IMR-90 (cell line): ENCODE data around the gene THRB. TPM values are rescaled to one million over a fixed set of nuclear protein-coding genes. Genes with fewer than 3 reads are reported as not detected.

Experiments used
- ATAC-seq: fragments of 200-7000 bp; cut with Tn5 transposase; 2 replicates; pipeline ENCODE4 v1.9.1; 2020; ENCODE audit warnings: low read depth, mild to moderate bottlenecking, moderate library complexity
- BruUV-seq: library from RNA; stranded (reverse); fragments of 400-500 nt; replicated peaks from 2 replicates; lab custom pipeline; 2021; lab: Mats Ljungman, UMichigan
- CTCF ChIA-PET: fragments of 300-600 bp; formaldehyde crosslinking; extraction: SDS; loops from one replicate; lab custom pipeline; 2021; ENCODE audit warnings: antibody characterized with exemption; lab: Yijun Ruan, JAX
- POLR2A ChIA-PET: fragments of 300-600 bp; sonication (Branson Sonifier 250); formaldehyde crosslinking; loops from one replicate; lab custom pipeline; 2022; ENCODE audit warnings: antibody characterized with exemption; ENCODE audit not compliant: unreplicated experiment; lab: Charles Lee
- DNase-seq: peaks from one replicate; pipeline ENCODE4 v3.0.0; 2013
- H2AFZ ChIP-seq: replicated peaks from 2 replicates; pipeline ENCODE3; 2013; ENCODE audit warnings: low read length, mild to moderate bottlenecking; ENCODE audit not compliant: poor library complexity
- H2AK5ac ChIP-seq: 2 replicates; pipeline ENCODE4 v1.6.1; 2013; ENCODE audit warnings: low read depth, low read length, inconsistent platforms
- H2AK9ac ChIP-seq: replicated peaks from 2 replicates; pipeline ENCODE3; 2013; ENCODE audit warnings: mild to moderate bottlenecking, low read depth, low read length, moderate library complexity; ENCODE audit not compliant: poor library complexity
- H2BK120ac ChIP-seq: 2 replicates; pipeline ENCODE4 v1.6.1; 2013; ENCODE audit warnings: low read depth, low read length, inconsistent platforms
- H2BK15ac ChIP-seq: 3 replicates; pipeline ENCODE4 v1.6.1; 2013; ENCODE audit warnings: low read depth, low read length, inconsistent platforms
- H2BK20ac ChIP-seq: 2 replicates; pipeline ENCODE4 v1.6.1; 2013; ENCODE audit warnings: low read depth, mild to moderate bottlenecking, inconsistent platforms, low read length, moderate library complexity
- H2BK5ac ChIP-seq: 2 replicates; pipeline ENCODE4 v1.6.1; 2013; ENCODE audit warnings: mild to moderate bottlenecking, low read depth, low read length, inconsistent platforms; ENCODE audit not compliant: poor library complexity, severe bottlenecking
- H3K14ac ChIP-seq: replicated peaks from 2 replicates; pipeline ENCODE4 v1.6.1; 2013; ENCODE audit warnings: low read depth, low read length, inconsistent platforms
- H3K18ac ChIP-seq: 2 replicates; pipeline ENCODE4 v1.6.1; 2013; ENCODE audit warnings: low read depth, low read length, control low read depth
- H3K23ac ChIP-seq: 2 replicates; pipeline ENCODE4 v1.6.1; 2013; ENCODE audit warnings: low read depth, low read length, inconsistent platforms
- H3K27ac ChIP-seq: 2 replicates; pipeline ENCODE4 v1.5.1; 2013; ENCODE audit warnings: mild to moderate bottlenecking, control low read depth, low read length; ENCODE audit not compliant: insufficient read depth
- H3K27me3 ChIP-seq: 2 replicates; pipeline ENCODE4 v1.6.1; 2013; ENCODE audit warnings: low read length; ENCODE audit not compliant: control insufficient read depth, insufficient read depth
- H3K36me3 ChIP-seq: 2 replicates; pipeline ENCODE4 v1.6.1; 2013; ENCODE audit warnings: low read length, mixed read lengths; ENCODE audit not compliant: control insufficient read depth, insufficient read depth
- H3K4ac ChIP-seq: 2 replicates; pipeline ENCODE4 v1.6.1; 2013; ENCODE audit warnings: low read depth, low read length, inconsistent platforms
- H3K4me1 ChIP-seq: 2 replicates; pipeline ENCODE4 v1.6.1; 2013; ENCODE audit warnings: low read length, mixed read lengths; ENCODE audit not compliant: control insufficient read depth, insufficient read depth
- H3K4me2 ChIP-seq: 2 replicates; pipeline ENCODE4 v1.6.1; 2013; ENCODE audit warnings: low read depth, mild to moderate bottlenecking, control low read depth, low read length, moderate library complexity
- H3K4me3 ChIP-seq: 2 replicates; pipeline ENCODE4 v1.5.1; 2013; ENCODE audit warnings: low read depth, mild to moderate bottlenecking, control low read depth, low read length, moderate library complexity; ENCODE audit not compliant: insufficient read depth
- H3K56ac ChIP-seq: 2 replicates; pipeline ENCODE4 v1.6.1; 2013; ENCODE audit warnings: low read length, inconsistent platforms; ENCODE audit not compliant: insufficient read depth; ENCODE audit errors: extremely low read depth
- H3K79me1 ChIP-seq, 2 experiments: 2 replicates each; pipeline ENCODE4 v1.6.1; 2013; ENCODE audit warnings: low read length in 2 of 2, inconsistent platforms in 1 of 2, low read depth in 1 of 2
- H3K9ac ChIP-seq: 2 replicates; pipeline ENCODE4 v1.6.1; 2013; ENCODE audit warnings: low read depth, low read length, control low read depth
- H3K9me1 ChIP-seq: 2 replicates; pipeline ENCODE4 v1.6.1; 2013; ENCODE audit warnings: low read length, inconsistent platforms; ENCODE audit not compliant: insufficient read depth
- H3K9me3 ChIP-seq: 2 replicates; pipeline ENCODE4 v1.6.1; 2013; ENCODE audit warnings: low read length; ENCODE audit not compliant: control insufficient read depth, insufficient read depth
- H4K20me1 ChIP-seq: 2 replicates; pipeline ENCODE4 v1.6.1; 2013; ENCODE audit warnings: low read length, inconsistent platforms; ENCODE audit not compliant: insufficient read depth
- H4K5ac ChIP-seq: 2 replicates; pipeline ENCODE4 v1.6.1; 2013; ENCODE audit warnings: mild to moderate bottlenecking, low read depth, low read length, control low read depth
- H4K8ac ChIP-seq, 2 experiments: 2 replicates each; pipeline ENCODE4 v1.6.1; 2013; ENCODE audit warnings: low read depth in 2 of 2, low read length in 2 of 2, control low read depth in 1 of 2, inconsistent platforms in 1 of 2
- H4K91ac ChIP-seq: 2 replicates; pipeline ENCODE4 v1.6.1; 2013; ENCODE audit warnings: low read depth, low read length, inconsistent platforms; ENCODE audit not compliant: insufficient read depth
- MAZ ChIP-seq: IDR thresholded peaks from 2 replicates; pipeline ENCODE4 v1.6.1; 2012; ENCODE audit warnings: low read depth, mild to moderate bottlenecking, low read length, improper control_type of control experiment, moderate library complexity, borderline replicate concordance
- dilution Hi-C: fragments of 300-500 bp; cut with HindIII; formaldehyde crosslinking; loops from one replicate; pipeline ENCODE4 v1.14.3; 2018; ENCODE audit warnings: low sequenced_read_pairs; ENCODE audit not compliant: unreplicated experiment
- in situ Hi-C: fragments of 300-500 bp; cut with MboI; formaldehyde crosslinking; loops from 3 replicates; pipeline ENCODE4 v1.14.3; 2019; ENCODE audit warnings: low sequenced_read_pairs, inconsistent platforms, mixed read lengths
- intact Hi-C: fragments of 100-400 bp; cut with micrococcal nuclease; formaldehyde crosslinking; loops from 2 replicates; pipeline ENCODE4 v1.10.0; 2022
- polyA plus RNA-seq, 3 experiments: library from polyadenylated mRNA; depleted of rRNA; stranded (reverse); fragments of >200 nt; gene quantifications; 2 replicates each; pipeline ENCODE4 v1.2.3, GENCODE V29; 2012; ENCODE audit warnings: low replicate concordance in 1 of 3
- total RNA-seq: library from RNA; depleted of rRNA; stranded (reverse); fragments of >200 nt; gene quantifications from 2 replicates; pipeline ENCODE4 v1.2.3, GENCODE V29; 2012

The THRB gene
- total and polyA plus RNA-seq, 2 of the 4 experiments (the other 2 are of a cell fraction) = under 0.01 TPM; not detected in 1

DNA sequence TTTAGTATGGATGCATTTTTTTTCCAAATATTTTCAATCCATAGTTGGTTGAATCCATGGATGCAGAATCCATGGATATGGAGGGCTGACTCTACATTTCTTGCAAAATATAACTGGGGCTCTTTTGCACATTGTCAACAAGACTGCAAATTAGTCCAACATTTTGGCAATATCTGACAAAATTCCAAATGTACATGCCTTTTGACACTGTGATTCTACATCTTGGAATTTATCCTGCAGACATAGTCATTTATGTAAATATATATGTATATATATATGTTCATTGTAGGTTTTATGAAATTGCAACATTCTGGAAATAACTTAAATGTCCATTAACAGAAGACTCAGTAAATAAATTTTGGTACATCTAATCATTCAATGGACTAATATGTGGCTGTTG is 203.0 kb downstream of the THRB start:
- Histone ChIP-seq H3K4me2 (no peak overlapping the region), H4K8ac (no peak overlapping the region), H4K5ac (no peak overlapping the region), H3K23ac (no peak overlapping the region), H3K36me3 (no peaks in the 10 kb centered on the region), H3K14ac (no peak overlapping the region), H2BK20ac (no peak overlapping the region), H2AK9ac (no peak overlapping the region), H3K4ac (no peak overlapping the region), H3K79me1 (no peaks in the 10 kb centered on the region), H3K4me1 (no peaks in the 10 kb centered on the region), H2AFZ (no peak overlapping the region), H3K9me3 (peaks cover 2% of the 10 kb centered on the region; the same call in 1 of the 2 replicates), H3K9ac (no peak overlapping the region), H4K91ac (no peak overlapping the region), H2BK5ac (no peak overlapping the region), H2BK120ac (no peak overlapping the region), H2AK5ac (no peak overlapping the region), H4K20me1 (no peaks in the 10 kb centered on the region), H3K27me3 (no peaks in the 10 kb centered on the region), H3K56ac (no peak overlapping the region), H2BK15ac (no peak overlapping the region), H3K4me3 (no peak overlapping the region), H3K9me1 (no peaks in the 10 kb centered on the region), H3K27ac (no peak overlapping the region), H3K18ac (no peak overlapping the region)
- dilution Hi-C loops = no loop called here
- intact Hi-C loops = loop anchor here (5.0 kb wide), 1 partner anchor 1281 kb away; no protein-coding TSS in a partner anchor
- POLR2A ChIA-PET = no interaction called here
- CTCF ChIA-PET = no interaction called here
- in situ Hi-C loops = no loop called here
- TF ChIP-seq MAZ = no peak
- no peak for ATAC-seq
- DNase-seq = no peak
- no TSS peak for BruUV-seq
